Activated T-helper 1 cell treated with anti-CD3 and anti-CD28 coated beads, Interleukin-12 subunit alpha, Interleukin-12 subunit beta, Interleukin-2, Interleukin-4 antibody, amounts not matched to agents 30 ng/mL and 10 ng/mL and 1 ng/mL, durations not matched to agents 14 hours and 24 hours and 36 hours (primary cell): ENCODE results near the gene PTPN1. TPM values are rescaled to one million over a fixed set of nuclear protein-coding genes. Genes with fewer than 3 reads are reported as not detected.

ENCODE experiments used
- DNase-seq: peaks from one replicate; pipeline ENCODE4 v3.0.0; 2021; ENCODE audit warnings: low spot score
- H3K27ac Mint-ChIP-seq: one replicate; pipeline ENCODE4 v1.8.0; 2021; ENCODE audit warnings: mild to moderate bottlenecking, mixed read lengths
- H3K27me3 Mint-ChIP-seq: one replicate; pipeline ENCODE4 v1.8.0; 2022; ENCODE audit warnings: mild to moderate bottlenecking, moderate library complexity, mixed read lengths; ENCODE audit not compliant: insufficient read depth
- H3K36me3 Mint-ChIP-seq: one replicate; pipeline ENCODE4 v1.8.0; 2021; ENCODE audit warnings: low read depth, mixed read lengths
- H3K4me1 Mint-ChIP-seq: one replicate; pipeline ENCODE4 v1.8.0; 2021; ENCODE audit warnings: low read depth, mixed read lengths
- H3K4me3 Mint-ChIP-seq: one replicate; pipeline ENCODE4 v1.8.0; 2021; ENCODE audit warnings: mild to moderate bottlenecking, moderate library complexity, mixed read lengths
- H3K9me3 Mint-ChIP-seq: one replicate; pipeline ENCODE4 v1.8.0; 2021; ENCODE audit warnings: mixed read lengths
- intact Hi-C: fragments of 100-400 bp; cut with micrococcal nuclease; formaldehyde crosslinking; loops from one replicate; pipeline ENCODE4 v1.15.1; 2024
- total RNA-seq: library from RNA; stranded (reverse); gene quantifications from 2 replicates; pipeline ENCODE4 v1.2.3, GENCODE V29; 2022

Gene PTPN1
- total RNA-seq, 1 donor from 2014 or later: 60.0 TPM

GRCh38 chr20:50508171-50508755 is 1.9 kb upstream of the PTPN1 start:
- Mint-ChIP-seq H3K36me3 (peaks cover 4% of the 10 kb centered on the region), H3K4me1 (peaks cover 42% of the 10 kb centered on the region), H3K27me3 (no peaks in the 10 kb centered on the region), H3K9me3 (no peaks in the 10 kb centered on the region), H3K27ac (peak overlapping the region; percentile 31), H3K4me3 (no peak overlapping the region)
- intact Hi-C loops: no loop called here
- no peak for DNase-seq

- Mint-ChIP-seq H3K27ac (peak overlapping the region; percentile 91), H3K36me3 (peaks cover 17% of the 10 kb centered on the region), H3K9me3 (no peaks in the 10 kb centered on the region), H3K4me3 (peak overlapping the region; percentile 93), H3K27me3 (no peaks in the 10 kb centered on the region), H3K4me1 (peaks cover 54% of the 10 kb centered on the region)
- no peak for DNase-seq
- intact Hi-C loops: loop anchor here (1.0 to 5.0 kb wide), 9 partner anchors 8 to 398 kb away; partner anchors contain the start of genes CEBPB, PARD6B and UBE2V1
These were observed 741 bp downstream of the PTPN1 start for GRCh38 chr20:50510706-50511542.

- Mint-ChIP-seq H3K36me3 (peaks cover 20% of the 10 kb centered on the region), H3K9me3 (no peaks in the 10 kb centered on the region), H3K27me3 (no peaks in the 10 kb centered on the region), H3K4me3 (peak overlapping the region; percentile 93), H3K27ac (peak overlapping the region; percentile 94), H3K4me1 (peaks cover 67% of the 10 kb centered on the region)
- intact Hi-C loops: loop anchor here (5.0 kb wide), 1 partner anchor 220 kb away; the partner anchor contains the start of gene PARD6B
- no peak for DNase-seq
These were observed 2.1 kb downstream of the PTPN1 start for GRCh38 chr20:50512323-50512722.

- peaks cover 78% of the 10 kb centered on the region for H3K4me1 Mint-ChIP-seq
- peak overlapping the region; percentile 93 for H3K4me3 Mint-ChIP-seq
- peaks cover 25% of the 10 kb centered on the region for H3K36me3 Mint-ChIP-seq
- H3K27me3 Mint-ChIP-seq: no peaks in the 10 kb centered on the region
- no peaks in the 10 kb centered on the region for H3K9me3 Mint-ChIP-seq
- no peak for DNase-seq
- peak overlapping the region; percentile 94 for H3K27ac Mint-ChIP-seq
- intact Hi-C loops: loop anchor here (5.0 kb wide), 1 partner anchor 219 kb away; the partner anchor contains the start of gene PARD6B
These were observed 3.2 kb downstream of the PTPN1 start for GRCh38 chr20:50513169-50514034.

GRCh38 chr20:50514035-50514337 is 3.8 kb downstream of the PTPN1 start:
- no peaks in the 10 kb centered on the region for H3K9me3 Mint-ChIP-seq
- peak overlapping the region; percentile 94 for H3K27ac Mint-ChIP-seq
- no peak for DNase-seq
- intact Hi-C loops: loop anchor here (5.0 kb wide), 1 partner anchor 218 kb away; the partner anchor contains the start of gene PARD6B
- H3K27me3 Mint-ChIP-seq: no peaks in the 10 kb centered on the region
- peaks cover 27% of the 10 kb centered on the region for H3K36me3 Mint-ChIP-seq
- H3K4me3 Mint-ChIP-seq: peak overlapping the region; percentile 93
- H3K4me1 Mint-ChIP-seq: peaks cover 83% of the 10 kb centered on the region

GRCh38 chr20:50514750-50515149 is 4.6 kb downstream of the PTPN1 start:
- peaks cover 30% of the 10 kb centered on the region for H3K36me3 Mint-ChIP-seq
- intact Hi-C loops: loop anchor here (5.0 kb wide), 1 partner anchor 218 kb away; the partner anchor contains the start of gene PARD6B
- H3K27ac Mint-ChIP-seq: peak overlapping the region; percentile 94
- no peak for DNase-seq
- peak overlapping the region; percentile 93 for H3K4me3 Mint-ChIP-seq
- no peaks in the 10 kb centered on the region for H3K27me3 Mint-ChIP-seq
- H3K4me1 Mint-ChIP-seq: peaks cover 87% of the 10 kb centered on the region
- H3K9me3 Mint-ChIP-seq: no peaks in the 10 kb centered on the region

- intact Hi-C loops: no loop called here
- peak overlapping the region; percentile 99 for H3K27ac Mint-ChIP-seq
These were observed 5.4 kb downstream of the PTPN1 start for GRCh38 chr20:50515471-50516106.

GRCh38 chr20:50516180-50516934 is 6.2 kb downstream of the PTPN1 start:
- Mint-ChIP-seq H3K27ac (peak overlapping the region; percentile 99), H3K4me3 (peak overlapping the region; percentile 69), H3K9me3 (no peaks in the 10 kb centered on the region), H3K27me3 (no peaks in the 10 kb centered on the region), H3K4me1 (peaks cover 96% of the 10 kb centered on the region), H3K36me3 (peaks cover 32% of the 10 kb centered on the region)
- intact Hi-C loops: no loop called here
- DNase-seq: no peak

More at GRCh38 chr20:50515471-50516106, 5.4 kb downstream of the PTPN1 start:
- H3K4me3 Mint-ChIP-seq: peak overlapping the region; percentile 93
- H3K9me3 Mint-ChIP-seq: no peaks in the 10 kb centered on the region
- DNase-seq: no peak
- H3K4me1 Mint-ChIP-seq: peaks cover 93% of the 10 kb centered on the region
- peaks cover 33% of the 10 kb centered on the region for H3K36me3 Mint-ChIP-seq
- H3K27me3 Mint-ChIP-seq: no peaks in the 10 kb centered on the region

GRCh38 chr20:50516935-50517816 is 7.0 kb downstream of the PTPN1 start:
- peak overlapping the region; percentile 89 for H3K4me3 Mint-ChIP-seq
- H3K36me3 Mint-ChIP-seq: peaks cover 32% of the 10 kb centered on the region
- no peaks in the 10 kb centered on the region for H3K9me3 Mint-ChIP-seq
- intact Hi-C loops: no loop called here
- H3K27me3 Mint-ChIP-seq: no peaks in the 10 kb centered on the region
- no peak for DNase-seq
- H3K4me1 Mint-ChIP-seq: peaks cover 96% of the 10 kb centered on the region
- peak overlapping the region; percentile 99 for H3K27ac Mint-ChIP-seq

- intact Hi-C loops: loop anchor here (1.0 to 2.0 kb wide), 3 partner anchors 35 to 179 kb away; no protein-coding TSS in a partner anchor
- peaks cover 32% of the 10 kb centered on the region for H3K36me3 Mint-ChIP-seq
- H3K4me1 Mint-ChIP-seq: peaks cover 92% of the 10 kb centered on the region
- peak overlapping the region; percentile 99 for H3K27ac Mint-ChIP-seq
- no peaks in the 10 kb centered on the region for H3K27me3 Mint-ChIP-seq
- peak; percentile 25 for DNase-seq
- H3K4me3 Mint-ChIP-seq: peak overlapping the region; percentile 89
- no peaks in the 10 kb centered on the region for H3K9me3 Mint-ChIP-seq
These were observed 7.6 kb downstream of the PTPN1 start for GRCh38 chr20:50517817-50518154.

GRCh38 chr20:50518270-50518721 is 8.1 kb downstream of the PTPN1 start:
- intact Hi-C loops: loop anchor here (1.0 to 2.0 kb wide), 3 partner anchors 35 to 179 kb away; no protein-coding TSS in a partner anchor
- peak overlapping the region; percentile 99 for H3K27ac Mint-ChIP-seq
- no peaks in the 10 kb centered on the region for H3K27me3 Mint-ChIP-seq
- H3K9me3 Mint-ChIP-seq: no peaks in the 10 kb centered on the region
- H3K4me1 Mint-ChIP-seq: peaks cover 92% of the 10 kb centered on the region
- peaks cover 38% of the 10 kb centered on the region for H3K36me3 Mint-ChIP-seq
- DNase-seq: no peak
- peak overlapping the region; percentile 89 for H3K4me3 Mint-ChIP-seq
